ENCODE results near the gene ALB.

ALB gene

GRCh38 chr4:73447671-73448070, 43.6 kb downstream of the ALB start:
- no peak overlapping the region for H3K27ac ChIP-seq (ENCODE audit: insufficient read depth, low read length, poor library complexity, severe bottlenecking)
- no peaks in the 10 kb centered on the region for H3K9me3 ChIP-seq (ENCODE audit: control insufficient read depth, low read length)
- H3K4me1 ChIP-seq (ENCODE audit: control insufficient read depth, insufficient read depth, low read length, poor library complexity, severe bottlenecking), result no peaks in the 10 kb centered on the region
- no peak overlapping the region for H3K4me3 ChIP-seq (ENCODE audit: insufficient read depth, low read depth, low read length, poor library complexity, severe bottlenecking)
- no peaks in the 10 kb centered on the region for H3K36me3 ChIP-seq (ENCODE audit: control insufficient read depth, insufficient read depth, low read length)
- DNase-seq, result no peak
- H3K27me3 ChIP-seq (replicated peaks; ENCODE audit: control insufficient read depth, insufficient read depth, low read length, poor library complexity, severe bottlenecking), result no peaks in the 10 kb centered on the region

GRCh38 chr4:73448448-73449203, 44.5 kb downstream of the ALB start:
- DNase-seq, result no peak
- H3K27ac ChIP-seq (ENCODE audit: insufficient read depth, low read length, poor library complexity, severe bottlenecking), result no peak overlapping the region
- no peaks in the 10 kb centered on the region for H3K27me3 ChIP-seq (replicated peaks; ENCODE audit: control insufficient read depth, insufficient read depth, low read length, poor library complexity, severe bottlenecking)
- no peaks in the 10 kb centered on the region for H3K36me3 ChIP-seq (ENCODE audit: control insufficient read depth, insufficient read depth, low read length)
- no peak overlapping the region for H3K4me3 ChIP-seq (ENCODE audit: insufficient read depth, low read depth, low read length, poor library complexity, severe bottlenecking)
- no peaks in the 10 kb centered on the region for H3K4me1 ChIP-seq (ENCODE audit: control insufficient read depth, insufficient read depth, low read length, poor library complexity, severe bottlenecking)
- H3K9me3 ChIP-seq (ENCODE audit: control insufficient read depth, low read length), result no peaks in the 10 kb centered on the region

GRCh38 chr4:73450398-73451004, 46.4 kb downstream of the ALB start:
- Histone ChIP-seq H3K4me1 (ENCODE audit: control insufficient read depth, insufficient read depth, low read length, poor library complexity, severe bottlenecking) (no peaks in the 10 kb centered on the region), H3K27me3 (replicated peaks; ENCODE audit: control insufficient read depth, insufficient read depth, low read length, poor library complexity, severe bottlenecking) (no peaks in the 10 kb centered on the region)

GRCh38 chr4:73451404-73451803, 47.3 kb downstream of the ALB start:
- H3K4me1 ChIP-seq (ENCODE audit: control insufficient read depth, insufficient read depth, low read length, poor library complexity, severe bottlenecking), result no peaks in the 10 kb centered on the region
- DNase-seq, result no peak
- H3K9me3 ChIP-seq (ENCODE audit: control insufficient read depth, low read length), result no peaks in the 10 kb centered on the region
- H3K4me3 ChIP-seq (ENCODE audit: insufficient read depth, low read depth, low read length, poor library complexity, severe bottlenecking), result no peak overlapping the region
- no peak overlapping the region for H3K27ac ChIP-seq (ENCODE audit: insufficient read depth, low read length, poor library complexity, severe bottlenecking)
- H3K36me3 ChIP-seq (ENCODE audit: control insufficient read depth, insufficient read depth, low read length), result no peaks in the 10 kb centered on the region
- H3K27me3 ChIP-seq (replicated peaks; ENCODE audit: control insufficient read depth, insufficient read depth, low read length, poor library complexity, severe bottlenecking), result no peaks in the 10 kb centered on the region

More at GRCh38 chr4:73450398-73451004, 46.4 kb downstream of the ALB start:
- no peaks in the 10 kb centered on the region for H3K36me3 ChIP-seq (ENCODE audit: control insufficient read depth, insufficient read depth, low read length)
- no peaks in the 10 kb centered on the region for H3K9me3 ChIP-seq (ENCODE audit: control insufficient read depth, low read length)
- H3K27ac ChIP-seq (ENCODE audit: insufficient read depth, low read length, poor library complexity, severe bottlenecking), result no peak overlapping the region
- no peak overlapping the region for H3K4me3 ChIP-seq (ENCODE audit: insufficient read depth, low read depth, low read length, poor library complexity, severe bottlenecking)
- no peak for DNase-seq

- Histone ChIP-seq H3K27ac (ENCODE audit: insufficient read depth, low read length, poor library complexity, severe bottlenecking) (no peak overlapping the region), H3K27me3 (replicated peaks; ENCODE audit: control insufficient read depth, insufficient read depth, low read length, poor library complexity, severe bottlenecking) (no peaks in the 10 kb centered on the region), H3K9me3 (ENCODE audit: control insufficient read depth, low read length) (no peaks in the 10 kb centered on the region), H3K4me1 (ENCODE audit: control insufficient read depth, insufficient read depth, low read length, poor library complexity, severe bottlenecking) (no peaks in the 10 kb centered on the region), H3K4me3 (ENCODE audit: insufficient read depth, low read depth, low read length, poor library complexity, severe bottlenecking) (no peak overlapping the region), H3K36me3 (ENCODE audit: control insufficient read depth, insufficient read depth, low read length) (no peaks in the 10 kb centered on the region)
- no peak for DNase-seq
Observed at GRCh38 chr4:73451981-73452747, 48.1 kb downstream of the ALB start.

- Histone ChIP-seq H3K27me3 (replicated peaks; ENCODE audit: control insufficient read depth, insufficient read depth, low read length, poor library complexity, severe bottlenecking) (no peaks in the 10 kb centered on the region), H3K36me3 (ENCODE audit: control insufficient read depth, insufficient read depth, low read length) (no peaks in the 10 kb centered on the region), H3K9me3 (ENCODE audit: control insufficient read depth, low read length) (no peaks in the 10 kb centered on the region), H3K27ac (ENCODE audit: insufficient read depth, low read length, poor library complexity, severe bottlenecking) (no peak overlapping the region), H3K4me1 (ENCODE audit: control insufficient read depth, insufficient read depth, low read length, poor library complexity, severe bottlenecking) (no peaks in the 10 kb centered on the region), H3K4me3 (ENCODE audit: insufficient read depth, low read depth, low read length, poor library complexity, severe bottlenecking) (no peak overlapping the region)
- no peak for DNase-seq
Observed at GRCh38 chr4:73452953-73453700, 49.0 kb downstream of the ALB start.

- no peak for DNase-seq
- H3K4me3 ChIP-seq (ENCODE audit: insufficient read depth, low read depth, low read length, poor library complexity, severe bottlenecking), result no peak overlapping the region
- no peak overlapping the region for H3K27ac ChIP-seq (ENCODE audit: insufficient read depth, low read length, poor library complexity, severe bottlenecking)
- H3K4me1 ChIP-seq (ENCODE audit: control insufficient read depth, insufficient read depth, low read length, poor library complexity, severe bottlenecking), result no peaks in the 10 kb centered on the region
- H3K36me3 ChIP-seq (ENCODE audit: control insufficient read depth, insufficient read depth, low read length), result no peaks in the 10 kb centered on the region
- no peaks in the 10 kb centered on the region for H3K27me3 ChIP-seq (replicated peaks; ENCODE audit: control insufficient read depth, insufficient read depth, low read length, poor library complexity, severe bottlenecking)
- no peaks in the 10 kb centered on the region for H3K9me3 ChIP-seq (ENCODE audit: control insufficient read depth, low read length)
Observed at GRCh38 chr4:73453701-73454005, 49.6 kb downstream of the ALB start.

GRCh38 chr4:73454920-73455319, 50.8 kb downstream of the ALB start:
- Histone ChIP-seq H3K4me3 (ENCODE audit: insufficient read depth, low read depth, low read length, poor library complexity, severe bottlenecking) (no peak overlapping the region), H3K9me3 (ENCODE audit: control insufficient read depth, low read length) (no peaks in the 10 kb centered on the region), H3K27me3 (replicated peaks; ENCODE audit: control insufficient read depth, insufficient read depth, low read length, poor library complexity, severe bottlenecking) (no peaks in the 10 kb centered on the region), H3K27ac (ENCODE audit: insufficient read depth, low read length, poor library complexity, severe bottlenecking) (no peak overlapping the region), H3K4me1 (ENCODE audit: control insufficient read depth, insufficient read depth, low read length, poor library complexity, severe bottlenecking) (no peaks in the 10 kb centered on the region), H3K36me3 (ENCODE audit: control insufficient read depth, insufficient read depth, low read length) (no peaks in the 10 kb centered on the region)
- no peak for DNase-seq

- H3K9me3 ChIP-seq (ENCODE audit: control insufficient read depth, low read length), result no peaks in the 10 kb centered on the region
- no peaks in the 10 kb centered on the region for H3K4me1 ChIP-seq (ENCODE audit: control insufficient read depth, insufficient read depth, low read length, poor library complexity, severe bottlenecking)
- H3K36me3 ChIP-seq (ENCODE audit: control insufficient read depth, insufficient read depth, low read length), result no peaks in the 10 kb centered on the region
- no peak for DNase-seq
- no peak overlapping the region for H3K27ac ChIP-seq (ENCODE audit: insufficient read depth, low read length, poor library complexity, severe bottlenecking)
- H3K4me3 ChIP-seq (ENCODE audit: insufficient read depth, low read depth, low read length, poor library complexity, severe bottlenecking), result no peak overlapping the region
- H3K27me3 ChIP-seq (replicated peaks; ENCODE audit: control insufficient read depth, insufficient read depth, low read length, poor library complexity, severe bottlenecking), result no peaks in the 10 kb centered on the region
Observed at GRCh38 chr4:73456177-73457022, 52.3 kb downstream of the ALB start.
